DND-41 (cell line): ENCODE data around the gene SELENOP.

ENCODE experiments used
- ATAC-seq: fragments of 200-7000 bp; cut with Tn5 transposase; 3 replicates; pipeline ENCODE4 v1.9.1; 2021; ENCODE audit warnings: low read depth; ENCODE audit not compliant: insufficient read depth
- DNase-seq: peaks from one replicate; pipeline ENCODE4 v3.0.0-alpha.2; 2020
- H2AFZ ChIP-seq: 2 replicates; pipeline ENCODE4 v1.6.0; 2012; ENCODE audit warnings: low read depth, low read length
- H3K27ac ChIP-seq: 2 replicates; pipeline ENCODE4 v1.5.1; 2012; ENCODE audit warnings: low read length, inconsistent platforms
- H3K27me3 ChIP-seq: fragments of 200-600 bp; sonication (generic); 2 replicates; pipeline ENCODE4 v1.6.0; 2012; ENCODE audit warnings: low read length, mild to moderate bottlenecking, inconsistent platforms; ENCODE audit not compliant: insufficient read depth, poor library complexity
- H3K36me3 ChIP-seq: 2 replicates; pipeline ENCODE4 v1.5.1; 2012; ENCODE audit warnings: low read length, inconsistent platforms; ENCODE audit not compliant: insufficient read depth
- H3K4me1 ChIP-seq: 2 replicates; pipeline ENCODE4 v1.5.1; 2012; ENCODE audit warnings: mild to moderate bottlenecking, low read length; ENCODE audit not compliant: insufficient read depth
- H3K4me2 ChIP-seq: 2 replicates; pipeline ENCODE4 v1.6.0; 2012; ENCODE audit warnings: mild to moderate bottlenecking, moderate library complexity, low read length, inconsistent platforms; ENCODE audit not compliant: insufficient read depth
- H3K4me3 ChIP-seq, 2 experiments: fragments of 200-600 bp in 1 of 2; shearing (Covaris generic) in 1 of 2; 2 replicates each; pipeline ENCODE4 v1.5.1; 2012 to 2016; ENCODE audit warnings: inconsistent platforms in 2 of 2, low read length in 2 of 2, mild to moderate bottlenecking in 2 of 2, low read depth in 1 of 2, moderate library complexity in 1 of 2
- H3K79me2 ChIP-seq: 2 replicates; pipeline ENCODE4 v1.6.0; 2012; ENCODE audit warnings: low read length, inconsistent platforms; ENCODE audit not compliant: insufficient read depth
- H3K9ac ChIP-seq: 2 replicates; pipeline ENCODE4 v1.6.0; 2012; ENCODE audit warnings: low read depth, mild to moderate bottlenecking, inconsistent platforms, low read length, moderate library complexity
- H3K9me3 ChIP-seq: 2 replicates; pipeline ENCODE4 v1.5.1; 2012; ENCODE audit warnings: low read length, moderate library complexity, mild to moderate bottlenecking, inconsistent platforms; ENCODE audit not compliant: insufficient read depth, severe bottlenecking
- H4K20me1 ChIP-seq: 2 replicates; pipeline ENCODE4 v1.6.0; 2012; ENCODE audit warnings: low read length; ENCODE audit not compliant: insufficient read depth
- CTCF ChIP-seq: IDR thresholded peaks from 2 replicates; pipeline ENCODE4 v1.5.1; 2012; ENCODE audit warnings: borderline replicate concordance, low read length, moderate library complexity, mild to moderate bottlenecking; ENCODE audit not compliant: poor library complexity, severe bottlenecking; ENCODE audit errors: extremely low read depth
- EZH2 ChIP-seq: IDR thresholded peaks from 3 replicates; pipeline ENCODE4 v1.6.1; 2012; ENCODE audit warnings: borderline replicate concordance, low read depth, mild to moderate bottlenecking, moderate library complexity, low read length, inconsistent platforms; ENCODE audit not compliant: severe bottlenecking

The SELENOP gene

DNA sequence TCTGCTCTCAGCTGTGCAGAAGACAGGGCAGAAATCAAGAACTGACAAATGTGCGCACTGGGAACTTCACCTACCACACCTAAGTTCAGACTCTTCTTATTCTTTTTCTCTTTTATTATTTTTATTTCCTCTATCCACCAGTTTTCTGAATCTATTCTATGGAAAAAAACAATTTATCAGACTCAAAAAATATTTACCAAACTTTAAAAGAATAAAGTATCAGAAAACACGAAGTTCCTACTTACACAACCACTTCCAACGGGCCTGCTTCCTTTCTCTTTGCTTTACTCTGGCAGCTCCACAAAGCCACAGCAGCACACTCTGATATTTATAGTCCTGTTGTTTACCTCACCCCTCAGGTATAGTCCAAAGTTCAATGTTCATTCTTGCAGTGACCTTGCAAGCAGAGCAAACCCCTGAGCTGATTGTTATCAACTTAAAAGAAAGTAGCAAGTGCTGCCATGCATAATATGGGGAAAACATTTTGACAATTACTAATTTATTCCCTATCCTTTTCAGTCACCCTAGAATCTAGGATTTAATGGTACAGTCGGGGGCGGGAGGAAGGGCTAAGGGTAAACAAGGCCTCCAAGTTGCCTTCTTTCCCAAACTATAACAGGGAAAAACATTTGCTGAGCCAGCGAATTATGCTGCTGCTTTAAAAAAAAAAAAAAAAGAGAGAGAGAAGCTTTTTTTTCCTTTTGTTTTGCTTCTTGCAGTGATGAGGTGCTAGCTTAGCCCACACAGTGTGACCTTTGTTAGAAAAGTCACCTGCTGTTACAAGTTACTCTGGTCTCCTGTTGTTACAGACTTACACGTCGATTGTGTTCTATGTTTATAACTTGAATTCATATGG lies at the start of gene SELENOP:
Gene SELENOP (minus strand): TSS at position 302 of the 856 bp plus-strand sequence. CDS start 3,539 bp downstream, outside the sequence.
- Histone ChIP-seq H3K79me2 (no peaks in the 10 kb centered on the region), H4K20me1 (no peaks in the 10 kb centered on the region), H3K27me3 (peaks cover 5% of the 10 kb centered on the region), H2AFZ (no peak within 1 kb of the TSS), H3K36me3 (no peaks in the 10 kb centered on the region), H3K4me1 (no peaks in the 10 kb centered on the region), H3K9me3 (no peaks in the 10 kb centered on the region), H3K9ac (no peak within 1 kb of the TSS), H3K4me3 (no peak within 1 kb of the TSS), H3K27ac (no peak within 1 kb of the TSS), H3K4me2 (no peak within 1 kb of the TSS)
- ATAC-seq (no peak), DNase-seq (no peak)
- no peak for TF ChIP-seq CTCF
- TF ChIP-seq EZH2, result no peak

DNA sequence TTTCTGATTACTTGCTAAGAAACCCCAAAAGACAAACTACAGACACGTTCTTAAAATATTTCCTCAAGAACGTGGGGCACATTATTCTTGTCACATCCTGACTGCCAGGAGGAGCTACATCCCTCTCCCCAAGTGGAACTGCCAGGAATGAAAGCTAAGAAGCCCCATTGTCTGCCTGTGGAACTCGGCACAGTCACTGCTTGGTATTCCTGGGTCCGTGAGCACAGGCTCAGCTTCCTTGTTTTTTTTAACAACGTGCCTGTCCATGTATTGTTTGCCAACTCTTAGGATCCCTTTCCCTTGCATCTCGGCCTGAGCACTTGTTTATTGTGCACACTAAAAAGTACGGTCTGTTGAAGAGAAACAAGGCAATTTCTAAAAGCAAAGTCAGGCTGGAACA lies 47.0 kb upstream of the SELENOP start:
- Histone ChIP-seq H3K4me2 (no peak overlapping the region), H3K36me3 (no peaks in the 10 kb centered on the region), H2AFZ (no peak overlapping the region), H3K4me1 (no peaks in the 10 kb centered on the region), H3K9me3 (no peaks in the 10 kb centered on the region), H3K9ac (no peak overlapping the region), H4K20me1 (no peaks in the 10 kb centered on the region), H3K79me2 (no peaks in the 10 kb centered on the region), H3K27ac (no peak overlapping the region), H3K27me3 (peaks cover 7% of the 10 kb centered on the region), H3K4me3 (no peak overlapping the region)
- ATAC-seq, result no peak
- DNase-seq, result no peak
- no peak for TF ChIP-seq CTCF

- H3K4me1 ChIP-seq, result no peaks in the 10 kb centered on the region
- DNase-seq, result no peak
Measured at GRCh38 chr5:42858031-42858643, 46.4 kb upstream of the SELENOP start.

More at GRCh38 chr5:42858031-42858643, 46.4 kb upstream of the SELENOP start:
- no peaks in the 10 kb centered on the region for H4K20me1 ChIP-seq
- H3K9me3 ChIP-seq, result no peaks in the 10 kb centered on the region
- no peaks in the 10 kb centered on the region for H3K79me2 ChIP-seq
- H3K27ac ChIP-seq, result no peak overlapping the region
- H3K4me3 ChIP-seq, result no peak overlapping the region
- no peak overlapping the region for H3K9ac ChIP-seq
- H3K27me3 ChIP-seq, result peaks cover 7% of the 10 kb centered on the region
- no peak for ATAC-seq
- H3K36me3 ChIP-seq, result no peaks in the 10 kb centered on the region
- no peak overlapping the region for H2AFZ ChIP-seq
- TF ChIP-seq EZH2, result no peak
- TF ChIP-seq CTCF, result no peak
- no peak overlapping the region for H3K4me2 ChIP-seq
